Panc1 (cell line): ENCODE data around the gene ZNF511. TPM values are rescaled to one million over a fixed set of nuclear protein-coding genes. Genes with fewer than 3 reads are reported as not detected.

ENCODE experiments used
- ATAC-seq: fragments of 200-7000 bp; cut with Tn5 transposase; 2 replicates; pipeline ENCODE4 v1.9.1; 2020; ENCODE audit warnings: mild to moderate bottlenecking, moderate library complexity
- BruUV-seq: library from RNA; stranded (reverse); fragments of 400-500 nt; replicated peaks from 2 replicates; lab custom pipeline; 2021; lab: Mats Ljungman, UMichigan
- CTCF ChIA-PET: fragments of 300-600 bp; sonication (Branson Sonifier 250); formaldehyde crosslinking; loops from one replicate; lab custom pipeline; 2022; ENCODE audit warnings: antibody characterized with exemption; lab: Charles Lee
- POLR2A ChIA-PET: fragments of 300-600 bp; sonication (Branson Sonifier 250); formaldehyde crosslinking; loops from one replicate; lab custom pipeline; 2022; ENCODE audit warnings: antibody characterized with exemption; lab: Charles Lee
- DNase-seq: peaks from one replicate; pipeline ENCODE4 v3.0.0-alpha.2; 2010; ENCODE audit warnings: low read depth, low spot score
- H3K27ac ChIP-seq: 2 replicates; pipeline ENCODE4 v1.5.1; 2011; ENCODE audit warnings: mild to moderate bottlenecking, low read length, inconsistent platforms
- H3K27me3 ChIP-seq: fragments of 200-500 bp; sonication (Bioruptor generic); 2 replicates; pipeline ENCODE4 v1.6.0; 2014; ENCODE audit warnings: low read length, inconsistent platforms; ENCODE audit not compliant: control insufficient read depth, insufficient read depth
- H3K36me3 ChIP-seq: fragments of 200-500 bp; sonication (Bioruptor generic); 2 replicates; pipeline ENCODE4 v1.5.1; 2014; ENCODE audit warnings: inconsistent platforms, mild to moderate bottlenecking, low read length, moderate library complexity; ENCODE audit not compliant: control insufficient read depth, insufficient read depth
- H3K4me1 ChIP-seq: 2 replicates; pipeline ENCODE4 v1.5.1; 2011; ENCODE audit warnings: inconsistent platforms, mild to moderate bottlenecking, low read length, moderate library complexity; ENCODE audit not compliant: control insufficient read depth, insufficient read depth
- H3K4me3 ChIP-seq, 2 experiments: 2 replicates each; pipeline ENCODE4 v1.5.1; 2011 to 2012; ENCODE audit warnings: low read depth in 2 of 2, low read length in 2 of 2, mild to moderate bottlenecking in 2 of 2, inconsistent platforms in 1 of 2, moderate library complexity in 1 of 2
- H3K9me3 ChIP-seq: fragments of 200-500 bp; sonication (Bioruptor generic); 2 replicates; pipeline ENCODE4 v1.5.1; 2014; ENCODE audit warnings: low read depth, mild to moderate bottlenecking, inconsistent platforms, low read length, moderate library complexity; ENCODE audit not compliant: control insufficient read depth, insufficient read depth
- POLR2AphosphoS5 ChIP-seq: IDR thresholded peaks from 2 replicates; pipeline ENCODE4 v1.6.1; 2012; ENCODE audit warnings: mild to moderate bottlenecking, low read depth, low read length, moderate library complexity
- SIN3A ChIP-seq: IDR thresholded peaks from 2 replicates; pipeline ENCODE4 v1.6.1; 2012; ENCODE audit warnings: low read depth, mild to moderate bottlenecking, low read length, moderate library complexity, borderline replicate concordance; ENCODE audit not compliant: insufficient read depth
- TCF7L2 ChIP-seq: IDR thresholded peaks from 2 replicates; pipeline ENCODE4 v1.6.1; 2011; ENCODE audit warnings: mild to moderate bottlenecking, low read depth, low read length, inconsistent platforms
- in situ Hi-C: cut with HindIII; loops from 2 replicates; pipeline ENCODE4 v1.10.0; 2016; ENCODE audit warnings: low sequenced_read_pairs, low pct_unique_long_range_greater_than_20kb
- intact Hi-C: fragments of 100-400 bp; cut with micrococcal nuclease; formaldehyde crosslinking; loops from one replicate; pipeline ENCODE4 v1.10.0; 2022; ENCODE audit not compliant: unreplicated experiment
- total RNA-seq: library from RNA; stranded (reverse); gene quantifications from one replicate; pipeline ENCODE4 v1.2.1, GENCODE V29; 2021; ENCODE audit not compliant: unreplicated experiment
- TF ChIP-seq, protein P1 (sequence below), 2 experiments: IDR thresholded peaks; 2 replicates each; pipeline ENCODE4 v1.6.1; 2011 to 2012; ENCODE audit warnings: low read depth in 2 of 2, control low read depth in 1 of 2, low read length in 1 of 2, mild to moderate bottlenecking in 1 of 2, moderate library complexity in 1 of 2; ENCODE audit not compliant: insufficient read depth in 1 of 2
- TF ChIP-seq, protein P2 (sequence below): fragments of 450-650 bp; IDR thresholded peaks from 2 replicates; pipeline ENCODE4 v1.5.1; 2017; ENCODE audit warnings: mild to moderate bottlenecking

The ZNF511 gene
- total RNA-seq, 1 experiment from 2014 or later: 93.8 TPM

DNA sequence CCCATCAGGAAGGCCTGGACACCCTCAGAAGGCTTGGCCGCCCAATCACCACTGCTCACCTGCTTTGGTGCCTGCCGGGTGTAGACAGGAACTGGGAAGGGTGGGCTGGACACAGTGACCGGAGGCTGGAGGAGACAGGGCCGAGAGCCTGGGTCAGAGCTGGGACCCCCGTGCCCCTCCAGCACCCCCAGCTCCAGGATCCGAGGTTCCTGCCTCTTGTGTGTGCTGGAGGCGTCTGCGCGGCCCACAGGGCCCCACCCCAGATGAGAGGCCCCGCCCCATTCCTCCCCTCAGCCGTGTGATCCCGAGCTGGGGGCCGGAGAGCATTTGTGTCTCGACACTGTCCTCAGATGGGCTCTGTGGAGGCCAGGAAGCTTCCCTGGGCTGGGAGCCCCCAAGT, 41.4 kb upstream of the ZNF511 start:
- no peak for TF ChIP-seq TCF7L2
- no peak for TF ChIP-seq POLR2AphosphoS5
- TF ChIP-seq, protein P1, sequence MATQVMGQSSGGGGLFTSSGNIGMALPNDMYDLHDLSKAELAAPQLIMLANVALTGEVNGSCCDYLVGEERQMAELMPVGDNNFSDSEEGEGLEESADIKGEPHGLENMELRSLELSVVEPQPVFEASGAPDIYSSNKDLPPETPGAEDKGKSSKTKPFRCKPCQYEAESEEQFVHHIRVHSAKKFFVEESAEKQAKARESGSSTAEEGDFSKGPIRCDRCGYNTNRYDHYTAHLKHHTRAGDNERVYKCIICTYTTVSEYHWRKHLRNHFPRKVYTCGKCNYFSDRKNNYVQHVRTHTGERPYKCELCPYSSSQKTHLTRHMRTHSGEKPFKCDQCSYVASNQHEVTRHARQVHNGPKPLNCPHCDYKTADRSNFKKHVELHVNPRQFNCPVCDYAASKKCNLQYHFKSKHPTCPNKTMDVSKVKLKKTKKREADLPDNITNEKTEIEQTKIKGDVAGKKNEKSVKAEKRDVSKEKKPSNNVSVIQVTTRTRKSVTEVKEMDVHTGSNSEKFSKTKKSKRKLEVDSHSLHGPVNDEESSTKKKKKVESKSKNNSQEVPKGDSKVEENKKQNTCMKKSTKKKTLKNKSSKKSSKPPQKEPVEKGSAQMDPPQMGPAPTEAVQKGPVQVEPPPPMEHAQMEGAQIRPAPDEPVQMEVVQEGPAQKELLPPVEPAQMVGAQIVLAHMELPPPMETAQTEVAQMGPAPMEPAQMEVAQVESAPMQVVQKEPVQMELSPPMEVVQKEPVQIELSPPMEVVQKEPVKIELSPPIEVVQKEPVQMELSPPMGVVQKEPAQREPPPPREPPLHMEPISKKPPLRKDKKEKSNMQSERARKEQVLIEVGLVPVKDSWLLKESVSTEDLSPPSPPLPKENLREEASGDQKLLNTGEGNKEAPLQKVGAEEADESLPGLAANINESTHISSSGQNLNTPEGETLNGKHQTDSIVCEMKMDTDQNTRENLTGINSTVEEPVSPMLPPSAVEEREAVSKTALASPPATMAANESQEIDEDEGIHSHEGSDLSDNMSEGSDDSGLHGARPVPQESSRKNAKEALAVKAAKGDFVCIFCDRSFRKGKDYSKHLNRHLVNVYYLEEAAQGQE (IDR thresholded peaks at IDR 0.05; ENCODE audit: insufficient read depth in 1 of 2, low read depth in 2 of 2, low read length in 1 of 2): no peak
- TF ChIP-seq, protein P2, sequence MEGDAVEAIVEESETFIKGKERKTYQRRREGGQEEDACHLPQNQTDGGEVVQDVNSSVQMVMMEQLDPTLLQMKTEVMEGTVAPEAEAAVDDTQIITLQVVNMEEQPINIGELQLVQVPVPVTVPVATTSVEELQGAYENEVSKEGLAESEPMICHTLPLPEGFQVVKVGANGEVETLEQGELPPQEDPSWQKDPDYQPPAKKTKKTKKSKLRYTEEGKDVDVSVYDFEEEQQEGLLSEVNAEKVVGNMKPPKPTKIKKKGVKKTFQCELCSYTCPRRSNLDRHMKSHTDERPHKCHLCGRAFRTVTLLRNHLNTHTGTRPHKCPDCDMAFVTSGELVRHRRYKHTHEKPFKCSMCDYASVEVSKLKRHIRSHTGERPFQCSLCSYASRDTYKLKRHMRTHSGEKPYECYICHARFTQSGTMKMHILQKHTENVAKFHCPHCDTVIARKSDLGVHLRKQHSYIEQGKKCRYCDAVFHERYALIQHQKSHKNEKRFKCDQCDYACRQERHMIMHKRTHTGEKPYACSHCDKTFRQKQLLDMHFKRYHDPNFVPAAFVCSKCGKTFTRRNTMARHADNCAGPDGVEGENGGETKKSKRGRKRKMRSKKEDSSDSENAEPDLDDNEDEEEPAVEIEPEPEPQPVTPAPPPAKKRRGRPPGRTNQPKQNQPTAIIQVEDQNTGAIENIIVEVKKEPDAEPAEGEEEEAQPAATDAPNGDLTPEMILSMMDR: no peak
- no peak for TF ChIP-seq SIN3A
- no peaks in the 10 kb centered on the region for H3K9me3 ChIP-seq
- POLR2A ChIA-PET: no interaction called here
- BruUV-seq: no TSS peak
- no peak overlapping the region for H3K4me3 ChIP-seq
- H3K4me1 ChIP-seq: peaks cover 4% of the 10 kb centered on the region
- CTCF ChIA-PET: interaction anchor here (0.6 to 0.7 kb wide), 2 partner anchors 53 to 107 kb away, joined by 3 to 5 read pairs; no protein-coding TSS in a partner anchor
- ATAC-seq (no peak), DNase-seq (no peak)
- intact Hi-C loops: no loop called here
- H3K27me3 ChIP-seq: no peaks in the 10 kb centered on the region
- H3K36me3 ChIP-seq: no peaks in the 10 kb centered on the region
- H3K27ac ChIP-seq: no peak overlapping the region
- in situ Hi-C loops: no loop called here

DNA sequence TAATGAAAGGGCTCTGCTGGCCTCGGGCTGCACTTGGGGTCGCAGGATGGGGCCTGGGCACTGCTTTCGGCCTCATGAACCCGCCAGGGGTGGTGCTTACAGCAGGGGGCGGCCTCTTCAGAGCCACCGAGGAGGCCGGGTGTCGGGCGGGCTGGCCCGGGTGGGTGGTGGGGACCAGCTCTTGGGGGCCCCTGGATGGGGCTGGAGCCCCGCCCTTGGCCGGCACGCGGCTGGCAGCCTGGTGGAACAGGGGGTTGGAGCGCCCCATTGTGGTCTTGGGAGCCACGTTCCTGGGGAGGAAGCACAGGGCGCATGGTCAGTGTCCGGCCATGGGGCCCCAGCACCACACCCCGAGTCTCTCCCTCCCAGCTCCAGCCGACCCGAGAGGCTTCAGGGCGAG, 40.9 kb upstream of the ZNF511 start:
- Histone ChIP-seq H3K27ac (no peak overlapping the region), H3K4me1 (no peaks in the 10 kb centered on the region), H3K27me3 (no peaks in the 10 kb centered on the region), H3K9me3 (no peaks in the 10 kb centered on the region), H3K36me3 (no peaks in the 10 kb centered on the region), H3K4me3 (no peak overlapping the region)
- intact Hi-C loops (no loop called here), in situ Hi-C loops (no loop called here)
- ChIA-PET POLR2A (no interaction called here), CTCF (interaction anchor here (0.6 to 0.7 kb wide), 2 partner anchors 53 to 107 kb away, joined by 3 to 5 read pairs; no protein-coding TSS in a partner anchor)
- DNase-seq (no peak), ATAC-seq (no peak)
- TF ChIP-seq POLR2AphosphoS5 (no peak), SIN3A (no peak), TCF7L2 (no peak)
- TF ChIP-seq, protein P1 (IDR thresholded peaks at IDR 0.05; ENCODE audit: insufficient read depth in 1 of 2, low read depth in 2 of 2, low read length in 1 of 2): no peak
- TF ChIP-seq, protein P2: no peak; the same call in 1 of the 2 replicates
- BruUV-seq: no TSS peak
